H54 (cell line): ENCODE measurements around the gene GAL3ST1.
A peak's percentile ranks its signal among the peaks of the same experiment; 100 is the strongest.
"Not testable (repeated sequence)": the region's sequence is repeated elsewhere in the genome, so short reads cannot be mapped to it uniquely, and the experiment has no call there.

Experiments used
- DNase-seq: peaks from one replicate; pipeline ENCODE4 v3.0.0; 2011; ENCODE audit warnings: low spot score, mixed read lengths; ENCODE audit not compliant: insufficient read length
- FAIRE-seq: peaks from 3 replicates; lab custom pipeline; 2011; peaks lifted over from hg19 to GRCh38; lab: Jason Lieb, UNC
- POLR2A ChIP-seq: IDR thresholded peaks from 2 replicates; pipeline ENCODE4 v1.6.1; 2011; ENCODE audit warnings: low read depth, mild to moderate bottlenecking, low read length

Gene GAL3ST1

DNA sequence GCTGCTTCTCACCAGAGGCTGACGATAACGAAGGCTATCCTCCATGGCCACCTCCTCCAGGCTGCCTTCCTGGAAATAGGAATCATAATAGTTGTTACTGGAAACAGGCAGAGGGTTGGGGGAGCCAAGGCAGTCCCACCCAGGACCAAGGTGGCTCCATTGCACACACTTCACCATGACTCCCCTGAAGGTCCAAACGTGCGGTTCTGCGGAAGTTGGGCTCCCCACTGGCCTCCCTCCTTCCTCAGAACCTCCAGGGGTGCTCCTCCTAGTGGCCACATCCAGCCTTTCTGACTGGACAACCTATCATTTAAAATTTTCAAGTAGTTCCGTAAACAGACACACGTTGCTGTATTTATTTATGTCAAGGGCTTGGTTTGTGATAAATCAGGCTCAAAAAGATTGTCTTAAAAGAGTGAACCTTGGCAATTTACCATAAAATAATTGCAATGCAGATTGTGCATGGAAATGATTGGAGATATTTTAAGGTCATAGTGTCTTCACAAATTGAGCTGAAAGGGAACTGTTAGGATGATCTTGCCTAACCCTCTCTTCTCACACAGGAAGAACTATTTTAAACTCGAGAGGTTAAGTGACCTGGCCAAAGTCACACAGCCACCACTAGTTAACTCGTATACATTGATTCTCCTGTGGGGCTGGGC is 31.1 kb upstream of the GAL3ST1 start:
- no peak for TF ChIP-seq POLR2A
- FAIRE-seq, result no peak
- peak; percentile 36 for DNase-seq

DNA sequence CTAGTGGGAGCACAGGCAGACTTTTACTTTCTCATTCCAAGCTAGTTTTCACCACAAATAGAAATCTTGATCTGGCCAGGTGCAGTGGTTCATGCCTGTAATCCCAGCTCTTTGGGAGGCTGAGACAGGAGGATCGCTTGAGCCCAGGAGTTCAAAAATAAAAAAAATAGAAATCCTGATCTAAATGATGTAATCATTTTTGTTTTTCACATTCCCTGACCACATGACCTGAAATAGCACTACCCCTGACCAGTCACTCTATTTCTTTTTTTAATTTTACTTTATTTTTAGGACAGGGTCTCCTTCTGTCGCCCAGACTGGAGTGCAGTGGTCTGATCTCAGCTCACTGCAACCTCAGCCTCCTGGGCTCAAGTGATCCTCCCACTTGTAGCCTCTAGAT is 30.3 kb upstream of the GAL3ST1 start:
- FAIRE-seq (no peak), DNase-seq (no peak)
- no peak for TF ChIP-seq POLR2A

DNA sequence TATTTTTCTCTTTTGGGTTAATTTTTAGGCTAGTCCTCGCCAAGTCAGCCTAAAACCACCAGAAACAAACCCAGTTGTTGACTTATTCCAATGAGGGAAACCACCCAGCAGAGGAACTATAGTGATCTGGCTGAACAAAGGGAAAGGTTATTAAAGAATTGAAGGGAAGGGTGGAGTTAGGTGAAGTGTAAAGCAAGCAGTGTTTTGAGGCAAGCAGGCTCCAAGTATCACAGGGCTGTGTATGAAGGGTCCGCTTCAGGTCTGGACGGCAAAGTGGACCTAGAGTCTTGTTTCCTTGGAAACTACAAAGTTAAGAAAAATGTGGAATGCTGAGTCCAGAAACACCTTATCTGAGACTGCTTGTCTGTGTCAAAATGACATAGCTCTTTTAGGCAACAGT is 29.3 kb upstream of the GAL3ST1 start:
- DNase-seq (no peak), FAIRE-seq (no peak)
- no peak for TF ChIP-seq POLR2A

DNA sequence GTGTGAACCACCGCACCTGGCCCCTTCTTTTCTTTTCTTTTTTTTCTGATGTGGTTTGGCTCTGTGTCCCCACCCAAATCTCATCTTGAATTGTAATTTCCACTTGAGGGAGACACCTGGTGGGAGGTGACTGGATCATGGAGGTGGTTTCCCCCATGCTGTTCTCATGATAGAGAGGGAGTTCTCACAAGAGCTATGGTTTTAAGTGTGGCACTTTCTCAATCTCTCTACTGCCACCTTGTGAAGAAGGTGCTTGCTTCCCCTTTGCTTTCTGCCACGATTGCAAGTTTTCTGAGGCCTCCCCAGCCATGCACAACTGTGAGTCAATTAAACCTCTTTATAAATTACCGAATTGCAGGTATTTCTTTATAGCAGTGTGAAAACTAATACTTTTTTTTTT is 27.6 kb upstream of the GAL3ST1 start:
- DNase-seq, result no peak
- no peak for TF ChIP-seq POLR2A
- no peak for FAIRE-seq

DNA sequence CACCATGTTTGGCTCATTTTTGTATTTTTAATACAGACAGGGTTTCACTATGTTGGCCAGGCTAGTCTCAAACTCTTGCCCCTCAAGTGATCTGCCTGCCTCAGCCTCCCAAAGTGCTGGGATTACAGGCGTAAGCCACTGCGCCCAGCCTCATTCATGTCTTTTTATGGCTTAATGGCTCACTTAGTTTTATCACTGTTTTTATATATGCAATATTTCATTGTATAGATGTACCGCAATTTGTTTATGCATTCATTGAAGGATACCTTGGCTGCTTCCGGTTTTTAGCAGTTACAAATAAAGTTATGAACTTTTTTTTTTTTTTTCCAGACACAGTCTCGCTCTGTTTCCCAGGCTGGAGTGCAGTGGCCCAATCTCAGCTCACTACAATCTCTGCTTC is 27.0 kb upstream of the GAL3ST1 start:
- no peak for TF ChIP-seq POLR2A
- FAIRE-seq (no peak), DNase-seq (no peak)

DNA sequence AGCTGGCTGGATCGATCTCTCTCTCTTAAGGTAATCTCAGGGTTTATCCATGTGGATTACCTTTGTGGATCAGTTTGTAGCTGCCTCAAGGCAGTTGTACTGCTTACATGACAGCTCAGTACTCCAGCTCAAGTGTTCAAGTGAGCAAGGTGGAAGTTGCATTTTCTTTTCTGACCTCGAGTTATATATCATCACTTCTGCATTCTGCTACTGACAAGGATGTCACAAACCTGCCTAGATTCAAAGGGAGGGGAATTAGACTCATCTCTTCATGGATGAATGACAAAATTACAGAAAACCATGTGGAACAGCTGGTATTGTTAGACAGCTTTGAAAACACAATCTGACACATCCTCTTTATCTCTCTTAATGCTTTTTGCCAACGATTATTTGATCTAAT is 26.5 kb upstream of the GAL3ST1 start:
- FAIRE-seq, result no peak
- no peak for DNase-seq

DNA sequence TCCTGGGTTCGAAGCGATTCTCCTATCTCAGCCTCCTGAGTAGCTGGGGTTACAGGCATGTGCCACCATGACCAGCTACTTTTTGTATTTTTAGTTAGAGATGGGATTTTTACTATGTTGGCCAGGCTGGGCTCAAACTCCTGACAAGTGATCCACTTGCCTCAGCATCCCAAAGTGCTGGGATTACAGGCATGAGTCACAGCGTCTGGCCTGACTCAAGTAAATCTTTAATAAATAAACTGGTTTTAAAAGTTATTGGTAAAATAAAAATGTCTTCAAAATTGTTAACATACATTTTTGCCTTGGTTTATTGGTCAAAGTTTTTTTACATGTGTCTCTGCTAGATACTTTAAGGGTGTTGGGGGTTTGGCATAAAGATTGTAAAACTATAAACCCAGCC is 24.5 kb upstream of the GAL3ST1 start:
- DNase-seq (no peak), FAIRE-seq (no peak)
- TF ChIP-seq POLR2A, result no peak

More for the DNA sequence above, 26.5 kb upstream of the GAL3ST1 start:
- TF ChIP-seq POLR2A, result no peak

DNA sequence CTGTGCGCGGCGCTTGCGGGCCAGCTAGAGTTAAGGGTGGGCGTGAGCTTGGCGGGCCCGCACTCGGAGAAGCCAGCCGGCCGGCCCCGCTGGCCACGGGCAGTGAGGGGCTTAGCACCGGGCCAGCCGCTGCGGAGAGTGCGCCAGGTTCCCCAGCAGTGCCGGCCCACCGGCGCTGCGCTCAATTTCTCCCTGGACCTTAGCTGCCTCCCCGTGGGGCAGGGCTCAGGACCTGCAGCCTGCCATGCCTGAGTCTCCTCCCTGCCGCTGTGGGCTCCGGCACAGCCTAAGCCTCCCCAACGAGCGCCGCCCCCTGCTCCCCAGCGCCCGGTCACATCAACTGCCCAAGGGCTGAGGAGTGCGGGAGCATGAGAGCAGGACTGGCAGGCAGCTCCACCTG is 22.4 kb upstream of the GAL3ST1 start:
- DNase-seq (no peak), FAIRE-seq (no peak)
- no peak for TF ChIP-seq POLR2A

DNA sequence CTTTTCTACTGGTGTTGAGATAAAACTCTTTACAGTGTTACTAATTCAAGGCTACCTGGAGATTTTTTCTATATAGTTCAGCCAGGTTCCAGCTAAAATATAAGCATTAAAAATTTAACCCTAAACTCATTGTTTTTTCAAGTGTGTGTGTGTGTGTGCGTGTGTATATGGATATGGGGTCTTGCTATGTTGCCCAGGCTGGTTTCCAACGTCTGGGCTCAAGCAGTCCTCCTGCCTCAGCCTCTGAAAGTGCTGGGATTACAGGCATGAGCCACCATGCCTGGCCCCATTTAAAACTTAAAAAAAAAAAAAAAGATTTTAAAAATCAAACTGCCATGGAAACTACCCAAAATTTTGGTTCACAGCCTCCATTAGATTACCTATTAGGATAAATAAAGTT is 21.7 kb upstream of the GAL3ST1 start:
- DNase-seq, result no peak
- no peak for TF ChIP-seq POLR2A
- no peak for FAIRE-seq

DNA sequence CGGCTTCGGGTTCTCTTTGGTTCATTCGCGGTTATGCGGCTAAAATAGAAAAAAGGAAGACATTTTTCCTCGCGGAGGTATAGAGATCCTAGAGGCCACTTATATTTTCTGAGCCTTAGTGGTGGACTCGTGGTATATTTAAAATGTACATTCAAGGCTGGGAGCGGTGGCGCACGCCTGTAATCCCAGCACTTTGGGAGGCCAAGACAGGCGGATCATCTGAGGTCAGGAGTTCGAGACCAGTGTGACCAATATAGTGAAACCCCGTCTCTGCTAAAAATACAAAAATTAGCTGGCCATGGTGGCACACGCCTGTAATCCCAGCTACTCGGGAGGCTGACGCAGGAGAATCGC is 17.9 kb upstream of the GAL3ST1 start:
- not testable (repeated sequence) for FAIRE-seq, DNase-seq

DNA sequence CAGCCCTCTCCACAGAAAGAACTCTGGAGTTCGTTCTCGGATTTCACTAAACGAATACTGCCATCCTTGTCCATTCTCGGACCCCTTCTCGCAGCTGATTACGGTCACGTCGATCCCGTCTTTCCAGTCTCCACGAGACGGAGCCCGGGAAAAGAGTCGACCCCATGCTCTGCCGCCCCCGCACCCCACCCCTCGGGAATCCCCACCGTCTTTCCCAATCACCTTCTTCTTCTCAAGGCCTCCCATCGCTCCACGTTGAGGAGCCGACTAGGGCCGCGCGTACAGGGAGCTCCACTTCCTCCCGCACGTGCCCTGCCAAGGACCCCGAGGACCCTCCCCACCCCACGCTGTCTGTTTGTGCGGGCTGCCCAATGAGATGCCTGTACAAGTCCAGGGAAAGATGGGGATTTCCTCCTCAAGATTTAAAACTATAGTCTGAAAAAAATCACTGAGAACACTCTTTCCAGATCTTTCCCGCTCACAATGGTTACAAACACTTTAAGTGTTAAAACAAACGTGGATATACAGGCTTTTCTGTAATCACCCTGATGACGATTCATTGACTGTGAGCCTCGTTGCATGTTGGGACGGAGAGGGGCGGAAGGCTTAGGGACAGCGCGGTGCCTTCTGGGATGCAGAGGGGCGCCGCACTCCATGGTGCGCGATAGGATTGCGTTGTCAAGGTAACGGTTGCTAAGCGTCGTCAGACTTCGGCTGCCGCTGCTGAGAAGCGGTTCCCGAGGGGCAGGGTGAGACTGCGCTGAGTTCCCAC is 17.3 kb upstream of the GAL3ST1 start, which contains the start of gene PES1:
PES1 (minus strand) TSS at position 323 of the 772 bp plus-strand sequence; CDS start at position 246, 77 bp downstream.
- peak; percentile 26; the same call in 1 of the 2 replicates for TF ChIP-seq POLR2A
- DNase-seq (peak; percentile 83), FAIRE-seq (peak; percentile 81)

DNA sequence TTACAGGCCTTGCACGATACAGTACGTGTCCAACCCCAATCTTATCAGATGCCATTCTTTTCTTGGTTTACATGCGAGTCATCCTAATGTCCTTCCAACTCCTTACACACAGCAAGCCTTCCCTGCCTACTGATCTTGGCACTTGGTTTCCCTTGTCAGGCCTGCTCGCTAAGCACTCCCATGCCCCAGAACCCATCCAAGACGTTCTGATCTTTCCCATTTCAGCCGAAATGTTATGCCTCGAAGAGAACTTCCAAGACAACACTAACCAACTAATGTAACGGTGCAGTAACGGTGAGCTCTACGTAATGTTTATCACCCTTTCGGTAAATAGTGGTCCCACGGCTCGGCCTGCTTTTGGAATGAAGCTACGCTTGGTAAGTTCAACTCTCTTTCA is 16.7 kb upstream of the GAL3ST1 start:
- FAIRE-seq (no peak), DNase-seq (no peak)
- TF ChIP-seq POLR2A, result no peak

DNA sequence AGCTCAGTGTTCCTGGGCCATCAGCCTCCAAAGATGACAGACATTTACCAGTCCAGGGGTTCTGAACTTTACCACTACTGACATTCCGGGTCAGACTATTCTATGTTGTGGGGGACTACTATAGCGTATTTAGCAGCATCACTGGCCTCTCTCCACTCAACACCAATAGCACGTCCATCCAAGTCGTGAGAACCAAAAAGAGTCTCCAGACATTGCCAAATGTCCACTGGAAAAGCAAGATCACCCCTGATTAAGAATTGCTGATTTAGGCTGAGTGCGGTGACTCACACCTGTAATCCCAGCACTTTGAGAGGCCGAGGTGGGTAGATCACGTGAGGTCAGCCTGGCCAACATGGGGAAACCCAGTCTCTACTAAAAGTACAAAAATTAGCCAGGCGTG is 11.9 kb upstream of the GAL3ST1 start:
- no peak for TF ChIP-seq POLR2A
- no peak for DNase-seq
- FAIRE-seq, result no peak

DNA sequence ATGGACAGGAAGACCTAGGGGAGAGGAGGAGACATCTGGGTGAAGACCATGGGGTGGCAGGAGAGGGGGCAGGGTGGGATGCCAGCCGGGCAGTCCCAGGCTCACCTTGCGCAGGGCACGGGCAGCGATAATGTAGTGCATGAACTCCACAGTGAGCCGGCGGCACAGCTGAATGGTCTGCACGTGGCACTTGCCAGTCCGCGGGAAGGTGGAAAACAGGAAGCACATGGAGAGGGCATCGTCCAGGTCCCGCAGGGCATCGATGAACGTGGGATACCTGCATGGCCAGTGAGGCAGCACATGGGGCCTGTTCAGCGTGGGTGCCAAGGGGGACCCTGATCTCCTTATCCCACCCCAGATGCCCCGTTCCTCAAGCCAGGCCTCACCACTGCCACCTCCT is 10.0 kb upstream of the GAL3ST1 start:
- FAIRE-seq, result no peak
- no peak for DNase-seq
- TF ChIP-seq POLR2A, result no peak
